ENCODE data around the gene TBC1D5.

DNA sequence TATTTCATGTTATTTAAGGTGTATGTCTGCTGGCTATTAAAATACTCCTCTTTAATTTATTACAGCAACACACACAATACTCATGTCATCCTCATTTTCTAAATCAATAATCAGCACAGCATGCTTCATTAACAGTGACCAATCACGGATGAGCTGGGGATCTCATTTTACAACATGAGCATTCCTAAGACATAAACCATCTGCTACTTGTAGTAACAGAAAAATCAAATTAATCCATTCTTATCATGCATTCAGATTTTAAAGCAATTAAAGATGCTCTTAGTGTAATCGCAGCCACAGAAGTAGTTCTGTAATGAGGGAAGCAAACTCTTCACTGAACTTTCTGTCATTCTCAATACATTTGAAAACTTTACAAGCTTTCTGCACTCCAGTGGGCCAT is 191.1 kb downstream of the TBC1D5 start:
- TF ChIP-seq POLR2AphosphoS5 (IDR thresholded peaks at IDR 0.05; ENCODE audit: low read depth, low read length): no peak
- TF ChIP-seq, protein P1, sequence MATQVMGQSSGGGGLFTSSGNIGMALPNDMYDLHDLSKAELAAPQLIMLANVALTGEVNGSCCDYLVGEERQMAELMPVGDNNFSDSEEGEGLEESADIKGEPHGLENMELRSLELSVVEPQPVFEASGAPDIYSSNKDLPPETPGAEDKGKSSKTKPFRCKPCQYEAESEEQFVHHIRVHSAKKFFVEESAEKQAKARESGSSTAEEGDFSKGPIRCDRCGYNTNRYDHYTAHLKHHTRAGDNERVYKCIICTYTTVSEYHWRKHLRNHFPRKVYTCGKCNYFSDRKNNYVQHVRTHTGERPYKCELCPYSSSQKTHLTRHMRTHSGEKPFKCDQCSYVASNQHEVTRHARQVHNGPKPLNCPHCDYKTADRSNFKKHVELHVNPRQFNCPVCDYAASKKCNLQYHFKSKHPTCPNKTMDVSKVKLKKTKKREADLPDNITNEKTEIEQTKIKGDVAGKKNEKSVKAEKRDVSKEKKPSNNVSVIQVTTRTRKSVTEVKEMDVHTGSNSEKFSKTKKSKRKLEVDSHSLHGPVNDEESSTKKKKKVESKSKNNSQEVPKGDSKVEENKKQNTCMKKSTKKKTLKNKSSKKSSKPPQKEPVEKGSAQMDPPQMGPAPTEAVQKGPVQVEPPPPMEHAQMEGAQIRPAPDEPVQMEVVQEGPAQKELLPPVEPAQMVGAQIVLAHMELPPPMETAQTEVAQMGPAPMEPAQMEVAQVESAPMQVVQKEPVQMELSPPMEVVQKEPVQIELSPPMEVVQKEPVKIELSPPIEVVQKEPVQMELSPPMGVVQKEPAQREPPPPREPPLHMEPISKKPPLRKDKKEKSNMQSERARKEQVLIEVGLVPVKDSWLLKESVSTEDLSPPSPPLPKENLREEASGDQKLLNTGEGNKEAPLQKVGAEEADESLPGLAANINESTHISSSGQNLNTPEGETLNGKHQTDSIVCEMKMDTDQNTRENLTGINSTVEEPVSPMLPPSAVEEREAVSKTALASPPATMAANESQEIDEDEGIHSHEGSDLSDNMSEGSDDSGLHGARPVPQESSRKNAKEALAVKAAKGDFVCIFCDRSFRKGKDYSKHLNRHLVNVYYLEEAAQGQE (IDR thresholded peaks at IDR 0.05; ENCODE audit: insufficient read depth in 1 of 2, low read depth in 2 of 2, low read length in 2 of 2): no peak
- TF ChIP-seq TAF1 (IDR thresholded peaks at IDR 0.05; ENCODE audit: borderline replicate concordance, insufficient read depth, low read length): no peak

Data from PFSK-1 (cell line).